ENCODE data around the gene DNAI2. TPM values are rescaled to one million over a fixed set of nuclear protein-coding genes. Genes with fewer than 3 reads are reported as not detected.

Gene DNAI2
- total RNA-seq, 2 donors from 2014 or later, result 0.25 to 0.31 TPM

DNA sequence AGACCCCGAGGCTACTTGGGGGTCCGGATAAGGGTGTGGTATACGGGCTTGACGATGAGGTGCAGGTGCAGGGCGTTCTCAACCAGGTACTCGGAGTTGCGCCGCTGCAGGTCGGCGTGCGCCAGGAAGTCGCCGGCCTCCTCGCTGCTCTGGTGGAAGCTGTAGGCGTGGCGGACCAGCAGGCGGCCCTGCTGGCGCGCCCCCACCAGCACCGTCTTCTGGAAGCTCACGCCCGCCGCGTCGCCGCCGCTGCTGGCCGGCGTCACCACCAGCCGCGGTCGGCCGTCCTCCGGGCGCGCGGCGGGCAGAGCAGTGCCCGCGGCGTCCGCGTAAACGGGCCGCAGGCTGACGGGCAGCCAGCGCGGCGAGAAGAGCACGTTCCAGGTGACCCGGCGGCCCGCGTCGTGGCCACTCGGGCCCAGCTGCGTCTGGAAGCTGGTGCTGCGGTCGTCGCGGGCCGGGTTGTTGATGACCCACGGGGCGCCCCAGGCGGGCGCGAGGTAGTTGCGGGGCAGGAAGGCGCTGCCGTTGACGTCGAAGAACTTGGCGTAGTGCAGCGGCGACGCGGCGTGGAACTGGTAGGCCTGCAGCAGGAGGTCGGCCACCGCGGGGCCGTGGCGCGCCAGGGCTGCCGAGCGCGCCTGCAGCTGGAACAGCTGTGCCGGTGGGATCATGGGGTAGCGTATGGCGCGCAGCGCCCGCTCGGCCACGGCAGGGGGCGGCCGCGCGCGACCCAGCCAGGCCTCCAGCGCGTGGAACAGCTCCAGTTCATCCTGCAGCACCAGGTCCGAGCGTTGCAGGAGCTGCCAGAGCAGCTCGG lies 82.8 kb downstream of the DNAI2 start:
- ATAC-seq (peak in 1 of 2 donors; percentile 27), DNase-seq (ENCODE audit: low spot score in 2 of 2) (peak in 1 of 2 donors; percentile 13)
- Mint-ChIP-seq H3K27ac (no peak overlapping the region), H3K9me3 (no peaks in the 10 kb centered on the region), H3K36me3 (peaks cover 0 to 5% of the 10 kb centered on the region in 2 donors)

- H3K9me3 Mint-ChIP-seq, result no peaks in the 10 kb centered on the region
- ATAC-seq (no peak), DNase-seq (ENCODE audit: low spot score in 2 of 2) (no peak)
- no peak overlapping the region for H3K27ac Mint-ChIP-seq
- peaks cover 0 to 5% of the 10 kb centered on the region in 2 donors for H3K36me3 Mint-ChIP-seq
Measured at GRCh38 chr17:74357466-74357809, 83.4 kb downstream of the DNAI2 start.

GRCh38 chr17:74358697-74359096 lies 84.7 kb downstream of the DNAI2 start:
- ATAC-seq (no peak), DNase-seq (ENCODE audit: low spot score in 2 of 2) (no peak)
- no peaks in the 10 kb centered on the region for H3K9me3 Mint-ChIP-seq
- peaks cover 0 to 5% of the 10 kb centered on the region in 2 donors for H3K36me3 Mint-ChIP-seq
- H3K27ac Mint-ChIP-seq, result no peak overlapping the region

DNA sequence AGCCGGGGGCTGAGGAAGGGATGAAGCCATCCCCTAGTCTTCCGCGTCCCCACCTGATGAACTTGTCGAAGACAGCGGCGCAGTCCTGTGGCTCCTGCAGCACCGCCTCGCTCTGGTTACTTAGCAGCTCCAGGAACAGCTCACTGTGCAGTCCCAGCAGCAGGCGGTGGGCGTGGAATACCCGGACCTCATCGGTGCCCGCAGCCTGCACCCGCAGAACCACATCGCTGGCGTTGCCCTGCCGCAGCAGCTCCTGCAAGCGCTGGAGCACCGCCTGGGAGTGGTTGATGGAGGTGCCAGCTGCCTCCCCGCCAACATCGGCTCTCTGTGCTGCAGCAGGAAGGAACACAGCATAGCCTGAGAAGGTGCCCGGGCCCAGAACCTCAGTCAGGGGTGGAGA lies 85.9 kb downstream of the DNAI2 start:
- ATAC-seq (no peak), DNase-seq (ENCODE audit: low spot score in 2 of 2) (no peak)
- Mint-ChIP-seq H3K27ac (no peak overlapping the region), H3K9me3 (no peaks in the 10 kb centered on the region), H3K36me3 (peaks cover 0 to 5% of the 10 kb centered on the region in 2 donors)

DNA sequence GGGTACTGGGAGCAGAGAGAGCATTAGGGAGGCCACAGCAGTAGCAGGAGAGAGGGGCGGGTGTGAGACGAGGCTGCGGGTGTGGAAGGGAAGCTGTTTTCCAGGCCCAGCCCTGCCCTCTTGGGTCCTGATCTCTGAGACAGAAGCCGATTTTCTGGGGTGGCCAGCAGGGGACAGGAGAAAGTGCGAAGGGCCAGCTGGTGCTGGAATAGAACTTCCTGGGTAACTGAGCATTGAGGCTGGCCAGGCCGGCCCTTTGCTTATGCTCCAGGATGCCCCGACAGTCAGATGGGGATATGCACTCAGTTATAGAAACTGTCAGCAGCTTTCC lies 86.8 kb downstream of the DNAI2 start:
- no peak for DNase-seq (ENCODE audit: low spot score in 2 of 2)
- H3K36me3 Mint-ChIP-seq, result peaks cover 0 to 5% of the 10 kb centered on the region in 2 donors
- no peak overlapping the region for H3K27ac Mint-ChIP-seq
- H3K9me3 Mint-ChIP-seq, result no peaks in the 10 kb centered on the region
- ATAC-seq, result no peak

DNA sequence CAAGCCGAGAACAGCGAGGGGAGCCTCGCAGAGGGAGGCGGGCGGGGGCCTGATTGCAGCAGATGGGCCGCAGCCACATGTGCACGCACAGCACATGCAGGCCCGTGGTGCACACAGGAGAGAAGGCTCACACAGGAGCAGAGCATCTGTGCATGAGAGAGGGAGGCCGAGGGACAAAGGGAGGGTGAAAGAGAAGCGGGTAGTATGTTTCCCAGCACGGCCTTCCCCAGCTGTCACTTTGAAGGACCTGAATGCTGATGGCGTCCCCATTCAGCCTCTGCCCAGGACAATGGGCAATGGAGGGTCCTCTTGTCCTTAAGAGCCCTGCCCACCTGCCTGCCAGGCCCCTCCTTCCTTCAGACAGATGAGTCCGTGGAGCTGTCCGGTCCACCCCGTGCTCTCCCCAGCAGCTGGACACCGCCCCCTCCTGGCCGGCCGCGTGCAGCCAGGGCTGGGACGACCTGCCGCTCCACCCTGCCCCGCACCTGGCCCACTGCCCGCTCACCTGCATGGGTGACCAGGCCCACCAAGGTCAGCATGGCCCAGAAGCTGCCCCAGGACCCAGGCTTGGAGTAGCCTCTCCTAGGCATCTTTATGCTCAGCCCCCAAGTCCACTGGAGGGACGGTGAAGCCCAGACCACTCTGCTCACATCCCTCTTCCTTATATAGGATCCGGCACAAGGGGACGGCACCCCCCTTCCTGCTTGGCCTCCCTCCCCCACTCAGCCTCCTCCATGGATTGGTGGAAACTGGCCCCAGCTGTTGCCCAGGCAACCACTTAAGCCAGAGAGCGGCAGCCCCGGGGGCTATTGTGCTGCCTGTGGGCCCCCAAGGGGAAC lies 87.4 kb downstream of the DNAI2 start, which contains the start of gene BTBD17:
Gene BTBD17, minus strand, starts transcription at position 639 of the 839 bp plus-strand sequence. Its CDS starts 49 bp downstream, at position 590.
- Mint-ChIP-seq H3K36me3 (peaks cover 0 to 5% of the 10 kb centered on the region in 2 donors), H3K9me3 (no peaks in the 10 kb centered on the region), H3K27ac (no peak within 1 kb of the TSS)
- DNase-seq (ENCODE audit: low spot score in 2 of 2) (peak in 1 of 2 donors; percentile 62), ATAC-seq (peak; percentile 72 to 79)

DNA sequence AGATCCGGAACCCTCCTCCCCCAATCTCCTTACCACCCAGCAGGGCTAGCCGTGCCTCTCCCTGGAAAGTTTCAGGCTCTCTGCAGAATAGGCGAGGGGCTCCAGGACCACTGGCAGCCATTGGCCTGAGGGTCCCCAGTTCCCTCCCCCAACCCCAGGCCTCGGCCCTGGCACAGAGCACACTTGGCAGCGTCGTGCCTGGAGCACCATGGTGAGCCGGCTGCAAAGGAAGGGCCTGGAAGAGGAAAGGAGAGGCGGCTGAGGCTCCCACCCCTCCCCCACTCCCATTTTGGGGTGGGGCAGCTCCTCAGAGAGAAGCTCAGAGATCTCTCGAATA lies 88.0 kb downstream of the DNAI2 start:
- no peak for ATAC-seq
- no peak for DNase-seq (ENCODE audit: low spot score in 2 of 2)
- no peak overlapping the region for H3K27ac Mint-ChIP-seq
- no peaks in the 10 kb centered on the region for H3K9me3 Mint-ChIP-seq
- peaks cover 0 to 5% of the 10 kb centered on the region in 2 donors for H3K36me3 Mint-ChIP-seq

GRCh38 chr17:74362810-74363498 lies 88.9 kb downstream of the DNAI2 start:
- DNase-seq (ENCODE audit: low spot score in 2 of 2) (no peak), ATAC-seq (no peak)
- Mint-ChIP-seq H3K9me3 (no peaks in the 10 kb centered on the region), H3K36me3 (peaks cover 0 to 5% of the 10 kb centered on the region in 2 donors), H3K27ac (no peak overlapping the region)

Other genes starting within 250 kb of the DNAI2 start
- gene RPL38, start 70.6 kb upstream of the DNAI2 start, total RNA-seq, result 1,000 to 10,000 TPM; 1,423 to 1,466 TPM
- 1 to 10 TPM; 2.2 to 5.6 TPM for gene TTYH2, start 60.7 kb upstream of the DNAI2 start, total RNA-seq
- gene KIF19, start 52.0 kb downstream of the DNAI2 start, total RNA-seq, result under 1 TPM in 1 of 2 donors, not detected in 1; 0.08 TPM
- not detected for gene BTBD17, start 87.6 kb downstream of the DNAI2 start, total RNA-seq
- gene GPR142, start 93.3 kb downstream of the DNAI2 start, total RNA-seq, result not detected
- 1 to 10 TPM in 1 of 2 donors, not detected in 1; 2.3 TPM for gene GPRC5C, start 157.9 kb downstream of the DNAI2 start, total RNA-seq
- gene CD300A, start 192.4 kb downstream of the DNAI2 start, total RNA-seq, result 1 to 10 TPM in 1 of 2 donors, under 1 TPM in 1; 0.46 to 4.0 TPM